ENCODE data around the gene CCDC102B. TPM values are rescaled to one million over a fixed set of nuclear protein-coding genes. Genes with fewer than 3 reads are reported as not detected.
A peak's percentile ranks its signal among the peaks of the same experiment; 100 is the strongest.

CCDC102B gene
- total and polyA plus RNA-seq, 2 experiments from 2014 or later: 8.9 to 13.0 TPM

GRCh38 chr18:68800075-68800474, 2.2 kb downstream of the CCDC102B start:
- Histone ChIP-seq H3K27ac (no peak overlapping the region), H3K4me3 (no peak overlapping the region), H3K9me3 (ENCODE audit: low read depth) (no peaks in the 10 kb centered on the region), H3K4me1 (ENCODE audit: low read depth) (no peaks in the 10 kb centered on the region), H3K36me3 (no peaks in the 10 kb centered on the region), H3K27me3 (no peaks in the 10 kb centered on the region)
- TF ChIP-seq CTCF (IDR thresholded peaks at IDR 0.05; ENCODE audit: low read depth, low read length): no peak
- DNase-seq (ENCODE audit: low read depth in 1 of 2, low spot score in 1 of 2): peak; percentile 5 to 51

GRCh38 chr18:68803356-68803755, 5.5 kb downstream of the CCDC102B start:
- H3K4me1 ChIP-seq (ENCODE audit: low read depth): no peaks in the 10 kb centered on the region
- H3K27ac ChIP-seq: no peak overlapping the region
- no peak for TF ChIP-seq CTCF (IDR thresholded peaks at IDR 0.05; ENCODE audit: low read depth, low read length)
- H3K9me3 ChIP-seq (ENCODE audit: low read depth): no peaks in the 10 kb centered on the region
- DNase-seq (ENCODE audit: low read depth in 1 of 2, low spot score in 1 of 2): peak in 1 of 2 donors; percentile 92
- no peaks in the 10 kb centered on the region for H3K36me3 ChIP-seq
- H3K27me3 ChIP-seq: no peaks in the 10 kb centered on the region
- no peak overlapping the region for H3K4me3 ChIP-seq

- Histone ChIP-seq H3K9me3 (ENCODE audit: low read depth) (no peaks in the 10 kb centered on the region), H3K27ac (no peak overlapping the region), H3K4me1 (ENCODE audit: low read depth) (no peaks in the 10 kb centered on the region), H3K36me3 (no peaks in the 10 kb centered on the region), H3K27me3 (no peaks in the 10 kb centered on the region), H3K4me3 (no peak overlapping the region)
- no peak for TF ChIP-seq CTCF (IDR thresholded peaks at IDR 0.05; ENCODE audit: low read depth, low read length)
- DNase-seq (ENCODE audit: low read depth in 1 of 2, low spot score in 1 of 2): peak in 1 of 2 donors; percentile 30
Observed at GRCh38 chr18:68817584-68817983, 19.7 kb downstream of the CCDC102B start.

- Histone ChIP-seq H3K27me3 (no peaks in the 10 kb centered on the region), H3K4me3 (no peak overlapping the region), H3K9me3 (ENCODE audit: low read depth) (no peaks in the 10 kb centered on the region), H3K4me1 (ENCODE audit: low read depth) (no peaks in the 10 kb centered on the region), H3K27ac (no peak overlapping the region), H3K36me3 (no peaks in the 10 kb centered on the region)
- TF ChIP-seq CTCF (IDR thresholded peaks at IDR 0.05; ENCODE audit: low read depth, low read length): no peak
- no peak for DNase-seq (ENCODE audit: low read depth in 1 of 2, low spot score in 1 of 2)
Observed at GRCh38 chr18:68818584-68818983, 20.7 kb downstream of the CCDC102B start.

GRCh38 chr18:68822926-68823325, 25.0 kb downstream of the CCDC102B start:
- Histone ChIP-seq H3K4me3 (no peak overlapping the region), H3K27me3 (no peaks in the 10 kb centered on the region), H3K9me3 (ENCODE audit: low read depth) (no peaks in the 10 kb centered on the region), H3K4me1 (ENCODE audit: low read depth) (no peaks in the 10 kb centered on the region), H3K27ac (no peak overlapping the region), H3K36me3 (no peaks in the 10 kb centered on the region)
- TF ChIP-seq CTCF (IDR thresholded peaks at IDR 0.05; ENCODE audit: low read depth, low read length): no peak
- DNase-seq (ENCODE audit: low read depth in 1 of 2, low spot score in 1 of 2): no peak

GRCh38 chr18:68826121-68826520, 28.2 kb downstream of the CCDC102B start:
- Histone ChIP-seq H3K27ac (no peak overlapping the region), H3K36me3 (no peaks in the 10 kb centered on the region), H3K4me3 (no peak overlapping the region), H3K27me3 (no peaks in the 10 kb centered on the region), H3K9me3 (ENCODE audit: low read depth) (no peaks in the 10 kb centered on the region), H3K4me1 (ENCODE audit: low read depth) (no peaks in the 10 kb centered on the region)
- DNase-seq (ENCODE audit: low read depth in 1 of 2, low spot score in 1 of 2): peak in 1 of 2 donors; percentile 18
- no peak for TF ChIP-seq CTCF (IDR thresholded peaks at IDR 0.05; ENCODE audit: low read depth, low read length)

Measured in cardiac muscle cell (in vitro differentiated cells and primary cell).